GM21360 (cell line): ENCODE results near the gene TGFB1.
"Not testable (repeated sequence)": the region's sequence is repeated elsewhere in the genome, so short reads cannot be mapped to it uniquely, and the experiment has no call there.

Experiments
- ATAC-seq: cut with Tn5 transposase; IDR thresholded peaks from one replicate; pipeline ENCODE4 v1.9.1; 2021; ENCODE audit warnings: mild to moderate bottlenecking, moderate library complexity; ENCODE audit not compliant: unreplicated experiment

Gene TGFB1

GRCh38 chr19:41353466-41354342 is at the start of gene TGFB1:
Gene TGFB1, minus strand, starts transcription at chr19:41353922. Its CDS starts 878 bp downstream, at chr19:41353044.
- ATAC-seq, result peak; percentile 36

GRCh38 chr19:41402010-41402409 is 48.3 kb upstream of the TGFB1 start:
- ATAC-seq, result no peak

GRCh38 chr19:41401483-41401882 is 47.8 kb upstream of the TGFB1 start:
- no peak for ATAC-seq

GRCh38 chr19:41399525-41399924 is 45.8 kb upstream of the TGFB1 start:
- no peak for ATAC-seq

GRCh38 chr19:41399091-41399490 is 45.4 kb upstream of the TGFB1 start:
- no peak for ATAC-seq

- ATAC-seq, result no peak
These were observed 44.9 kb upstream of the TGFB1 start for GRCh38 chr19:41398598-41398997.

- ATAC-seq, result no peak
These were observed 44.3 kb upstream of the TGFB1 start for GRCh38 chr19:41398050-41398418.

- peak; percentile 78 for ATAC-seq
These were observed 43.6 kb upstream of the TGFB1 start, which contains the start of the genes BCKDHA and EXOSC5 for GRCh38 chr19:41397086-41398049. Gene BCKDHA, plus strand, starts transcription at chr19:41397818. Its CDS starts 10 bp downstream, at chr19:41397828. Gene EXOSC5, minus strand, starts transcription at chr19:41397359. Its CDS starts 31 bp downstream, at chr19:41397328.

GRCh38 chr19:41395355-41395754 is 41.6 kb upstream of the TGFB1 start:
- ATAC-seq, result no peak

- ATAC-seq, result no peak
These were observed 39.1 kb upstream of the TGFB1 start for GRCh38 chr19:41392775-41393174.

- ATAC-seq, result no peak
These were observed 37.9 kb upstream of the TGFB1 start for GRCh38 chr19:41391618-41392017.

GRCh38 chr19:41386442-41386841 is 32.7 kb upstream of the TGFB1 start:
- no peak for ATAC-seq

GRCh38 chr19:41384351-41384750 is 30.6 kb upstream of the TGFB1 start:
- ATAC-seq, result no peak

- ATAC-seq, result not testable (repeated sequence)
These were observed 27.8 kb upstream of the TGFB1 start for GRCh38 chr19:41381536-41381935.

- no peak for ATAC-seq
These were observed 24.4 kb upstream of the TGFB1 start for GRCh38 chr19:41377977-41378709.

GRCh38 chr19:41376998-41377365 is 23.3 kb upstream of the TGFB1 start:
- ATAC-seq, result no peak

- ATAC-seq, result no peak
These were observed 22.7 kb upstream of the TGFB1 start, which contains the start of gene TMEM91 for GRCh38 chr19:41376241-41376997. Gene TMEM91, plus strand, starts transcription at chr19:41376533. Its CDS starts 1,777 bp downstream, at chr19:41378310.

GRCh38 chr19:41373993-41374392 is 20.3 kb upstream of the TGFB1 start:
- ATAC-seq, result no peak

- ATAC-seq, result no peak
These were observed 18.8 kb upstream of the TGFB1 start for GRCh38 chr19:41372501-41372900.

- ATAC-seq, result no peak
These were observed 17.8 kb upstream of the TGFB1 start for GRCh38 chr19:41371541-41371940.
